Mesendoderm (in vitro differentiated cells): ENCODE measurements around the gene C1orf105.
A peak's percentile ranks its signal among the peaks of the same experiment; 100 is the strongest.

Experiments used
- DNase-seq: peaks from one replicate; pipeline ENCODE4 v3.0.0; 2013
- H2AK5ac ChIP-seq: 2 replicates; pipeline ENCODE4 v1.6.1; 2013; ENCODE audit warnings: low read length, inconsistent platforms
- H2BK120ac ChIP-seq: 2 replicates; pipeline ENCODE4 v1.6.1; 2013; ENCODE audit warnings: low read depth, mild to moderate bottlenecking, low read length, moderate library complexity, mixed read lengths
- H2BK15ac ChIP-seq: replicated peaks from 2 replicates; pipeline ENCODE4 v1.6.1; 2013; ENCODE audit warnings: low read depth, mild to moderate bottlenecking, moderate library complexity
- H2BK5ac ChIP-seq: 2 replicates; pipeline ENCODE4 v1.6.1; 2013; ENCODE audit warnings: low read length, inconsistent platforms
- H3K18ac ChIP-seq: 2 replicates; pipeline ENCODE4 v1.6.1; 2013; ENCODE audit warnings: mild to moderate bottlenecking, low read length, mixed read lengths
- H3K23ac ChIP-seq: one replicate; pipeline ENCODE4 v1.6.1; 2013; ENCODE audit warnings: low read length
- H3K27ac ChIP-seq: 2 replicates; pipeline ENCODE4 v1.5.1; 2013; ENCODE audit warnings: low read depth, mild to moderate bottlenecking, inconsistent platforms, low read length, moderate library complexity
- H3K27me3 ChIP-seq: 2 replicates; pipeline ENCODE4 v1.6.1; 2013; ENCODE audit warnings: low read length, control low read depth, mild to moderate bottlenecking, inconsistent platforms; ENCODE audit not compliant: insufficient read depth, poor library complexity
- H3K36me3 ChIP-seq: 2 replicates; pipeline ENCODE4 v1.6.1; 2013; ENCODE audit warnings: low read length, inconsistent platforms; ENCODE audit not compliant: control insufficient read depth, insufficient read depth
- H3K4ac ChIP-seq: one replicate; pipeline ENCODE4 v1.6.1; 2013; ENCODE audit warnings: low read depth, mild to moderate bottlenecking, low read length, moderate library complexity
- H3K4me1 ChIP-seq: 2 replicates; pipeline ENCODE4 v1.6.1; 2013; ENCODE audit warnings: low read depth, low read length, inconsistent platforms; ENCODE audit not compliant: control insufficient read depth
- H3K4me2 ChIP-seq: 2 replicates; pipeline ENCODE4 v1.6.1; 2013; ENCODE audit warnings: low read length
- H3K4me3 ChIP-seq: 2 replicates; pipeline ENCODE4 v1.5.1; 2013; ENCODE audit warnings: mild to moderate bottlenecking, low read length
- H3K56ac ChIP-seq: one replicate; pipeline ENCODE4 v1.6.1; 2013; ENCODE audit warnings: low read length
- H3K79me1 ChIP-seq: 2 replicates; pipeline ENCODE4 v1.6.1; 2013; ENCODE audit warnings: low read length, inconsistent platforms
- H3K79me2 ChIP-seq: 2 replicates; pipeline ENCODE4 v1.6.1; 2013; ENCODE audit warnings: mild to moderate bottlenecking, low read length; ENCODE audit not compliant: control insufficient read depth, insufficient read depth
- H3K9ac ChIP-seq: 2 replicates; pipeline ENCODE4 v1.6.1; 2013; ENCODE audit warnings: low read length, inconsistent platforms
- H4K5ac ChIP-seq: one replicate; pipeline ENCODE4 v1.6.1; 2013; ENCODE audit warnings: low read length
- H4K8ac ChIP-seq: one replicate; pipeline ENCODE4 v1.6.1; 2013; ENCODE audit warnings: low read depth, mild to moderate bottlenecking, control low read depth, low read length, moderate library complexity
- WGBS: extraction: QIAGEN DNeasy Blood & Tissue Kit; methylation state at CpG from one replicate; pipeline ENCODE4 v1.1.7; 2013; ENCODE audit warnings: low lambda C conversion rate, missing lambda C conversion rate; ENCODE audit not compliant: insufficient coverage; ENCODE audit errors: extremely low coverage; 5-methylcytosine and 5-hydroxymethylcytosine counted together

C1orf105 gene

GRCh38 chr1:172443666-172444453, 23.4 kb downstream of the C1orf105 start, which contains the start of gene PIGC:
TSS of gene PIGC (minus strand) at chr1:172444069. CDS start at chr1:172442622, 1,447 bp downstream.
- H3K4ac ChIP-seq = peak within 1 kb of the TSS; percentile 98
- peak within 1 kb of the TSS; percentile 83 for H2BK120ac ChIP-seq
- no peak within 1 kb of the TSS for H2AK5ac ChIP-seq
- no peaks in the 10 kb centered on the region for H3K36me3 ChIP-seq
- no peak within 1 kb of the TSS for H2BK5ac ChIP-seq
- H3K4me1 ChIP-seq = no peaks in the 10 kb centered on the region
- H3K9ac ChIP-seq = peak within 1 kb of the TSS; percentile 84
- H3K27me3 ChIP-seq = no peaks in the 10 kb centered on the region
- peak; percentile 94 for DNase-seq
- no CpG with 5 or more reads among the region's 43 CpGs for WGBS
- no peak within 1 kb of the TSS for H2BK15ac ChIP-seq
- H3K79me1 ChIP-seq = peaks cover 8% of the 10 kb centered on the region
- no peak within 1 kb of the TSS for H4K5ac ChIP-seq
- peak within 1 kb of the TSS; percentile 89 for H3K4me3 ChIP-seq
- H3K79me2 ChIP-seq = peaks cover 5% of the 10 kb centered on the region
- peak within 1 kb of the TSS; percentile 27 for H3K27ac ChIP-seq
- H3K4me2 ChIP-seq = peak within 1 kb of the TSS; percentile 31
- H3K56ac ChIP-seq = peak within 1 kb of the TSS; percentile 94
- peak within 1 kb of the TSS; percentile 95 for H3K18ac ChIP-seq
- no peak within 1 kb of the TSS for H3K23ac ChIP-seq
- peak within 1 kb of the TSS; percentile 98 for H4K8ac ChIP-seq

- Histone ChIP-seq H3K27me3 (no peaks in the 10 kb centered on the region), H3K4me2 (no peak overlapping the region), H3K79me1 (peaks cover 4% of the 10 kb centered on the region), H3K36me3 (no peaks in the 10 kb centered on the region), H3K18ac (no peak overlapping the region), H3K23ac (peak overlapping the region; percentile 52), H3K9ac (no peak overlapping the region), H3K27ac (no peak overlapping the region), H3K79me2 (peaks cover 5% of the 10 kb centered on the region), H3K4me1 (no peaks in the 10 kb centered on the region), H4K8ac (no peak overlapping the region), H3K4me3 (no peak overlapping the region), H2BK15ac (no peak overlapping the region), H2BK120ac (no peak overlapping the region), H3K4ac (no peak overlapping the region), H3K56ac (no peak overlapping the region), H2AK5ac (no peak overlapping the region), H2BK5ac (no peak overlapping the region), H4K5ac (no peak overlapping the region)
- WGBS = no CpG with 5 or more reads among the region's 3 CpGs
- no peak for DNase-seq
Observed at GRCh38 chr1:172446547-172446946, 26.1 kb downstream of the C1orf105 start.

GRCh38 chr1:172447641-172448040, 27.2 kb downstream of the C1orf105 start:
- Histone ChIP-seq H3K56ac (no peak overlapping the region), H2BK120ac (no peak overlapping the region), H3K79me2 (peaks cover 2% of the 10 kb centered on the region), H3K27me3 (no peaks in the 10 kb centered on the region), H2BK5ac (no peak overlapping the region), H3K36me3 (no peaks in the 10 kb centered on the region), H2AK5ac (no peak overlapping the region), H3K27ac (no peak overlapping the region), H3K18ac (no peak overlapping the region), H4K5ac (no peak overlapping the region), H2BK15ac (no peak overlapping the region), H3K4ac (no peak overlapping the region), H3K79me1 (no peaks in the 10 kb centered on the region), H4K8ac (no peak overlapping the region), H3K4me1 (no peaks in the 10 kb centered on the region), H3K4me2 (no peak overlapping the region), H3K9ac (no peak overlapping the region), H3K23ac (no peak overlapping the region), H3K4me3 (no peak overlapping the region)
- DNase-seq = no peak
- WGBS = no CpG with 5 or more reads among the region's 2 CpGs

- no peak overlapping the region for H3K9ac ChIP-seq
- H2BK15ac ChIP-seq = no peak overlapping the region
- H4K8ac ChIP-seq = no peak overlapping the region
- H3K79me2 ChIP-seq = no peaks in the 10 kb centered on the region
- no peaks in the 10 kb centered on the region for H3K4me1 ChIP-seq
- no peak overlapping the region for H2BK120ac ChIP-seq
- no CpG with 5 or more reads among the region's 6 CpGs for WGBS
- H2BK5ac ChIP-seq = no peak overlapping the region
- H3K4ac ChIP-seq = no peak overlapping the region
- no peak for DNase-seq
- H3K23ac ChIP-seq = no peak overlapping the region
- no peak overlapping the region for H2AK5ac ChIP-seq
- no peak overlapping the region for H3K18ac ChIP-seq
- no peak overlapping the region for H3K4me3 ChIP-seq
- no peaks in the 10 kb centered on the region for H3K27me3 ChIP-seq
- H3K4me2 ChIP-seq = no peak overlapping the region
- no peaks in the 10 kb centered on the region for H3K79me1 ChIP-seq
- H4K5ac ChIP-seq = no peak overlapping the region
- H3K27ac ChIP-seq = no peak overlapping the region
- H3K56ac ChIP-seq = peak overlapping the region; percentile 0
- H3K36me3 ChIP-seq = no peaks in the 10 kb centered on the region
Observed at GRCh38 chr1:172448995-172449584, 28.6 kb downstream of the C1orf105 start.

- H3K36me3 ChIP-seq = no peaks in the 10 kb centered on the region
- no peak overlapping the region for H3K9ac ChIP-seq
- no peak overlapping the region for H4K5ac ChIP-seq
- peak overlapping the region; percentile 43 for H4K8ac ChIP-seq
- no peak overlapping the region for H3K23ac ChIP-seq
- no peak overlapping the region for H2BK5ac ChIP-seq
- no peak overlapping the region for H3K27ac ChIP-seq
- no peaks in the 10 kb centered on the region for H3K79me2 ChIP-seq
- no peak overlapping the region for H3K4me2 ChIP-seq
- no peaks in the 10 kb centered on the region for H3K79me1 ChIP-seq
- no peak overlapping the region for H3K18ac ChIP-seq
- no peaks in the 10 kb centered on the region for H3K27me3 ChIP-seq
- no peak overlapping the region for H3K4ac ChIP-seq
- H3K4me1 ChIP-seq = no peaks in the 10 kb centered on the region
- no peak overlapping the region for H2AK5ac ChIP-seq
- peak; percentile 85 for DNase-seq
- no peak overlapping the region for H3K4me3 ChIP-seq
- H2BK15ac ChIP-seq = no peak overlapping the region
- no CpG with 5 or more reads among the region's 18 CpGs for WGBS
- no peak overlapping the region for H2BK120ac ChIP-seq
- H3K56ac ChIP-seq = peak overlapping the region; percentile 40
Observed at GRCh38 chr1:172449585-172450523, 29.4 kb downstream of the C1orf105 start.
